ENCODE data around the gene LEF1.

GRCh38 chr4:108080747-108081146 is 88.0 kb downstream of the LEF1 start:
- no peak for TF ChIP-seq CTCF (conservative IDR thresholded peaks at IDR 0.05)
- no peak for TF ChIP-seq EZH2 (IDR thresholded peaks at IDR 0.05; ENCODE audit: low read depth)
